Esophagus squamous epithelium (tissue), 4 donors: ENCODE data around the gene WDR64.

Experiments used
- POLR2A ChIP-seq, 4 donors: fragments of 450-650 bp; IDR thresholded peaks; one replicate each; pipeline ENCODE4 v1.6.1; 2017; ENCODE audit warnings: antibody characterized with exemption in 4 of 4, mild to moderate bottlenecking in 4 of 4, moderate library complexity in 3 of 4
- TF ChIP-seq, protein P1 (sequence below), 6 experiments: fragments of 450-650 bp in 4 of 6; fragments of 200-600 bp in 2 of 6; sonication (generic) in 2 of 6; IDR thresholded peaks; one replicate each; pipeline ENCODE4 v1.5.1; 2016 to 2019; ENCODE audit warnings: antibody characterized with exemption in 6 of 6, mild to moderate bottlenecking in 4 of 6, moderate library complexity in 4 of 6

DNA sequence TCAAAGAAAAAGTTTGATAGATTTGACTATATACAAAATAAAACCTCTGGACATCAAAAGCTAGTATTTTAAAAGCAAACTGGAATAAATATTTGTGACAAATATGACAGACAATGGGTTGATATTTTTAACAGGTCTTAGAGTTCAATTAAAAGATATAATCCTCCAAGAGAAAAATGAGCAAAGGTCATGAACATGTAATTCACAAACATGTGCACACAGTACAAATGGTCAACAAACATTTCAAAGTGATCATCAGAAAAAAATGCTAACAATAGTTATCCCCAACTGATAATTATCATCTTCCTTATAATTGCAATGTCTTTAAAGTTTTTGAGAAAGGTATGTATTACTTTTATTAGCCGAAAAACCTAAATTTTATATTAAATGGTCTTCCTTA is 32.0 kb downstream of the WDR64 start:
- TF ChIP-seq, protein P1, sequence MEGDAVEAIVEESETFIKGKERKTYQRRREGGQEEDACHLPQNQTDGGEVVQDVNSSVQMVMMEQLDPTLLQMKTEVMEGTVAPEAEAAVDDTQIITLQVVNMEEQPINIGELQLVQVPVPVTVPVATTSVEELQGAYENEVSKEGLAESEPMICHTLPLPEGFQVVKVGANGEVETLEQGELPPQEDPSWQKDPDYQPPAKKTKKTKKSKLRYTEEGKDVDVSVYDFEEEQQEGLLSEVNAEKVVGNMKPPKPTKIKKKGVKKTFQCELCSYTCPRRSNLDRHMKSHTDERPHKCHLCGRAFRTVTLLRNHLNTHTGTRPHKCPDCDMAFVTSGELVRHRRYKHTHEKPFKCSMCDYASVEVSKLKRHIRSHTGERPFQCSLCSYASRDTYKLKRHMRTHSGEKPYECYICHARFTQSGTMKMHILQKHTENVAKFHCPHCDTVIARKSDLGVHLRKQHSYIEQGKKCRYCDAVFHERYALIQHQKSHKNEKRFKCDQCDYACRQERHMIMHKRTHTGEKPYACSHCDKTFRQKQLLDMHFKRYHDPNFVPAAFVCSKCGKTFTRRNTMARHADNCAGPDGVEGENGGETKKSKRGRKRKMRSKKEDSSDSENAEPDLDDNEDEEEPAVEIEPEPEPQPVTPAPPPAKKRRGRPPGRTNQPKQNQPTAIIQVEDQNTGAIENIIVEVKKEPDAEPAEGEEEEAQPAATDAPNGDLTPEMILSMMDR (IDR thresholded peaks at IDR 0.05), result no peak
- no peak for TF ChIP-seq POLR2A (IDR thresholded peaks at IDR 0.05)
